ENCODE measurements around the gene CD177. TPM values are rescaled to one million over a fixed set of nuclear protein-coding genes. Genes with fewer than 3 reads are reported as not detected.

Gene CD177
- total RNA-seq, 1 experiment from 2014 or later, result not detected

DNA sequence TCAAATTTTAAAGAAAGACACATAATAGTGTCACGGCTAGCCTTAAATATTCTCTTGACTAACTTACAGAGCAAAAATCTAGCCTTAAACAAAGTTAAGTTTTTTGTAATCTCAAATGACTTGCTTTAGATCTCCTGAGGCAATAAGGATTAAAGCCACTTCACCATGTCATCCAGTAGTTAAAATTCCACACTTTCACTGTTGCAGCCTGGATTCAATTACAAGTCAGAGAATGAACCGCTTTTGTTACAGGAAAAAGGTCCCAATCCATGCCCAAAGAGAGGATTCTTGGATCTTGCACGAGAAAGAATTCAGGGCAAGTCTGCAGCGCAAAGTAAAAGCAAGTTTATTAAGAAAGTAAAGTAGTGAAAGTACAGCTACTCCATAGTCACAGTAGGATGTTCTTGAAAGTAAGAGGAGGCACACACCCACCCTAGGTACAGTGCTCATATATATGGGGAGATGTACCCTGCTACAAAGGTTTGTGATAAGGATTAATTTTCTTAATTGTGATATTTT lies 34.6 kb upstream of the CD177 start:
- Histone ChIP-seq H2AFZ (ENCODE audit: low read depth, low read length, poor library complexity, severe bottlenecking) (no peak overlapping the region), H3K79me2 (ENCODE audit: insufficient read depth, low read length) (no peaks in the 10 kb centered on the region), H3K4me1 (ENCODE audit: control insufficient read depth in 1 of 2, insufficient read depth in 2 of 2, low read length in 2 of 2) (peaks cover 0 to 11% of the 10 kb centered on the region in 2 experiments; a peak in 2 of 4 replicates), H4K20me1 (ENCODE audit: insufficient read depth) (no peaks in the 10 kb centered on the region), H3K27ac (ENCODE audit: low read depth, low read length) (no peak overlapping the region), H3K4me2 (ENCODE audit: low read length) (no peak overlapping the region), H3K27me3 (ENCODE audit: insufficient read depth, low read length) (no peaks in the 10 kb centered on the region), H3K9ac (ENCODE audit: low read length) (no peak overlapping the region), H3K9me3 (ENCODE audit: control insufficient read depth in 1 of 2, insufficient read depth in 1 of 2, low read depth in 1 of 2, low read length in 2 of 2) (no peaks in the 10 kb centered on the region), H3K9me2 (ENCODE audit: insufficient read depth) (no peaks in the 10 kb centered on the region), H3K36me3 (ENCODE audit: control insufficient read depth in 1 of 2, insufficient read depth in 2 of 2, low read length in 2 of 2) (no peaks in the 10 kb centered on the region), H3K4me3 (replicated peaks in 1 of 2; ENCODE audit: low read depth in 1 of 2, low read length in 2 of 2) (no peak overlapping the region)
- BruUV-seq (replicated peaks), result no TSS peak
- ChIA-PET CTCF (interaction anchor here (1.1 kb wide), 1 partner anchor 217 kb away, joined by 3 read pairs; no protein-coding TSS in a partner anchor), POLR2A (no interaction called here), RAD21 (ENCODE audit: low non-redundant PET in 1 of 2, low total read pairs in 2 of 2, uncharacterized antibody in 2 of 2, unreplicated experiment in 2 of 2) (no interaction called here)
- intact Hi-C loops (cut with micrococcal nuclease), result no loop called here
- ATAC-seq, result no peak
- TF ChIP-seq POLR2AphosphoS5 (IDR thresholded peaks at IDR 0.05; ENCODE audit: low read depth, low read length) (no peak), SIN3A (IDR thresholded peaks at IDR 0.05; ENCODE audit: low read depth) (no peak), ELF1 (IDR thresholded peaks at IDR 0.05; ENCODE audit: borderline replicate concordance, low read depth) (no peak), POLR2A (IDR thresholded peaks at IDR 0.05; ENCODE audit: borderline replicate concordance, extremely low read depth, insufficient read depth, insufficient read length) (no peak), EZH2phosphoT487 (IDR thresholded peaks at IDR 0.05; ENCODE audit: borderline replicate concordance) (no peak), ZBTB33 (IDR thresholded peaks at IDR 0.05; ENCODE audit: extremely low read depth, insufficient replicate concordance, low read length) (no peak), YY1 (IDR thresholded peaks at IDR 0.05; ENCODE audit: extremely low read depth, insufficient replicate concordance, low read depth, low read length) (no peak)
- TF ChIP-seq, protein P1, sequence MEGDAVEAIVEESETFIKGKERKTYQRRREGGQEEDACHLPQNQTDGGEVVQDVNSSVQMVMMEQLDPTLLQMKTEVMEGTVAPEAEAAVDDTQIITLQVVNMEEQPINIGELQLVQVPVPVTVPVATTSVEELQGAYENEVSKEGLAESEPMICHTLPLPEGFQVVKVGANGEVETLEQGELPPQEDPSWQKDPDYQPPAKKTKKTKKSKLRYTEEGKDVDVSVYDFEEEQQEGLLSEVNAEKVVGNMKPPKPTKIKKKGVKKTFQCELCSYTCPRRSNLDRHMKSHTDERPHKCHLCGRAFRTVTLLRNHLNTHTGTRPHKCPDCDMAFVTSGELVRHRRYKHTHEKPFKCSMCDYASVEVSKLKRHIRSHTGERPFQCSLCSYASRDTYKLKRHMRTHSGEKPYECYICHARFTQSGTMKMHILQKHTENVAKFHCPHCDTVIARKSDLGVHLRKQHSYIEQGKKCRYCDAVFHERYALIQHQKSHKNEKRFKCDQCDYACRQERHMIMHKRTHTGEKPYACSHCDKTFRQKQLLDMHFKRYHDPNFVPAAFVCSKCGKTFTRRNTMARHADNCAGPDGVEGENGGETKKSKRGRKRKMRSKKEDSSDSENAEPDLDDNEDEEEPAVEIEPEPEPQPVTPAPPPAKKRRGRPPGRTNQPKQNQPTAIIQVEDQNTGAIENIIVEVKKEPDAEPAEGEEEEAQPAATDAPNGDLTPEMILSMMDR (IDR thresholded peaks at IDR 0.05 in 2 of 3, conservative IDR thresholded peaks at IDR 0.05 in 1 of 3; ENCODE audit: borderline replicate concordance in 1 of 3, insufficient read depth in 1 of 3, low read depth in 2 of 3, low read length in 2 of 3), result no peak
- DNase-seq (ENCODE audit: low read depth, low spot score), result no peak
